ENCODE results near the gene SAA1. TPM values are rescaled to one million over a fixed set of nuclear protein-coding genes. Genes with fewer than 3 reads are reported as not detected.
"Not testable (repeated sequence)": the region's sequence is repeated elsewhere in the genome, so short reads cannot be mapped to it uniquely, and the experiment has no call there.

SAA1 gene
- total RNA-seq, 2 donors from 2014 or later: not detected

GRCh38 chr11:18245396-18245795 lies 20.7 kb upstream of the SAA1 start:
- H3K4me1 Mint-ChIP-seq (ENCODE audit: low read depth in 2 of 2): peaks cover 2 to 19% of the 10 kb centered on the region in 2 donors
- H3K36me3 Mint-ChIP-seq: no peaks in the 10 kb centered on the region
- H3K4me3 Mint-ChIP-seq: no peak overlapping the region
- H3K27ac Mint-ChIP-seq: no peak overlapping the region
- DNase-seq (ENCODE audit: low spot score) (no peak), ATAC-seq (no peak)
- no peaks in the 10 kb centered on the region for H3K9me3 Mint-ChIP-seq
- H3K27me3 Mint-ChIP-seq: peaks cover 7 to 20% of the 10 kb centered on the region in 2 donors

GRCh38 chr11:18246379-18247190 lies 19.5 kb upstream of the SAA1 start:
- not testable (repeated sequence) for H3K36me3 Mint-ChIP-seq; H3K9me3 Mint-ChIP-seq; DNase-seq (ENCODE audit: low spot score); H3K27me3 Mint-ChIP-seq
- H3K4me1 Mint-ChIP-seq (ENCODE audit: low read depth in 2 of 2): peaks cover 2 to 19% of the 10 kb centered on the region in 2 donors
- peak overlapping the region; percentile 69 to 75 for H3K27ac Mint-ChIP-seq
- H3K4me3 Mint-ChIP-seq: peak overlapping the region; percentile 79
- peak; percentile 65 to 75 for ATAC-seq

GRCh38 chr11:18247191-18247581 lies 18.9 kb upstream of the SAA1 start:
- Mint-ChIP-seq H3K4me1 (ENCODE audit: low read depth in 2 of 2) (peaks cover 2 to 19% of the 10 kb centered on the region in 2 donors), H3K27ac (peak overlapping the region; percentile 69 to 75), H3K4me3 (peak overlapping the region; percentile 79)
- H3K27me3 Mint-ChIP-seq; ATAC-seq; H3K36me3 Mint-ChIP-seq; H3K9me3 Mint-ChIP-seq; DNase-seq (ENCODE audit: low spot score): not testable (repeated sequence)

- ATAC-seq: no peak
- Mint-ChIP-seq H3K27ac (no peak within 1 kb of the TSS), H3K9me3 (no peaks in the 10 kb centered on the region), H3K36me3 (no peaks in the 10 kb centered on the region), H3K4me1 (ENCODE audit: low read depth in 2 of 2) (peaks cover 2 to 18% of the 10 kb centered on the region in 2 donors), H3K27me3 (peaks cover 0 to 4% of the 10 kb centered on the region in 2 donors), H3K4me3 (no peak within 1 kb of the TSS)
- no peak for DNase-seq (ENCODE audit: low spot score)
These were observed 17.5 kb upstream of the SAA1 start, which contains the start of gene SAA2 for GRCh38 chr11:18248561-18248960. Gene SAA2 (minus strand): TSS chr11:18248668. CDS start chr11:18248011, 657 bp downstream.

- no peak for ATAC-seq
These were observed 12.8 kb upstream of the SAA1 start for GRCh38 chr11:18253233-18253632.

GRCh38 chr11:18253778-18254338 lies 12.2 kb upstream of the SAA1 start:
- no peak for ATAC-seq
- H3K4me1 Mint-ChIP-seq (ENCODE audit: low read depth in 2 of 2): no peaks in the 10 kb centered on the region
- H3K27ac Mint-ChIP-seq: no peak overlapping the region
- no peak overlapping the region for H3K4me3 Mint-ChIP-seq
- no peak for DNase-seq (ENCODE audit: low spot score)
- H3K27me3 Mint-ChIP-seq: peaks cover 0 to 4% of the 10 kb centered on the region in 2 donors
- no peaks in the 10 kb centered on the region for H3K9me3 Mint-ChIP-seq
- no peaks in the 10 kb centered on the region for H3K36me3 Mint-ChIP-seq

More at GRCh38 chr11:18253233-18253632, 12.8 kb upstream of the SAA1 start:
- Mint-ChIP-seq H3K4me3 (no peak overlapping the region), H3K27ac (no peak overlapping the region), H3K4me1 (ENCODE audit: low read depth in 2 of 2) (no peaks in the 10 kb centered on the region), H3K27me3 (peaks cover 0 to 4% of the 10 kb centered on the region in 2 donors), H3K36me3 (no peaks in the 10 kb centered on the region), H3K9me3 (no peaks in the 10 kb centered on the region)
- no peak for DNase-seq (ENCODE audit: low spot score)

GRCh38 chr11:18254781-18255361 lies 11.2 kb upstream of the SAA1 start:
- H3K4me3 Mint-ChIP-seq: no peak overlapping the region
- H3K9me3 Mint-ChIP-seq: no peaks in the 10 kb centered on the region
- no peaks in the 10 kb centered on the region for H3K4me1 Mint-ChIP-seq (ENCODE audit: low read depth in 2 of 2)
- H3K36me3 Mint-ChIP-seq: no peaks in the 10 kb centered on the region
- H3K27me3 Mint-ChIP-seq: peaks cover 0 to 4% of the 10 kb centered on the region in 2 donors
- no peak overlapping the region for H3K27ac Mint-ChIP-seq
- ATAC-seq (peak in 1 of 2 donors; percentile 56), DNase-seq (ENCODE audit: low spot score) (no peak)

- Mint-ChIP-seq H3K36me3 (no peaks in the 10 kb centered on the region), H3K4me3 (no peak overlapping the region), H3K27me3 (peaks cover 0 to 8% of the 10 kb centered on the region in 2 donors), H3K9me3 (no peaks in the 10 kb centered on the region), H3K27ac (no peak overlapping the region), H3K4me1 (ENCODE audit: low read depth in 2 of 2) (no peaks in the 10 kb centered on the region)
- DNase-seq (ENCODE audit: low spot score) (no peak), ATAC-seq (no peak)
These were observed 6.8 kb upstream of the SAA1 start for GRCh38 chr11:18259259-18259658.

GRCh38 chr11:18261721-18262120 lies 4.3 kb upstream of the SAA1 start:
- DNase-seq (ENCODE audit: low spot score): no peak
- no peak for ATAC-seq
- Mint-ChIP-seq H3K9me3 (no peaks in the 10 kb centered on the region), H3K36me3 (no peaks in the 10 kb centered on the region), H3K27me3 (peaks cover 0 to 5% of the 10 kb centered on the region in 2 donors), H3K4me1 (ENCODE audit: low read depth in 2 of 2) (peaks cover 0 to 6% of the 10 kb centered on the region in 2 donors), H3K27ac (no peak overlapping the region), H3K4me3 (no peak overlapping the region)

GRCh38 chr11:18262681-18263350 lies 3.2 kb upstream of the SAA1 start:
- H3K27me3 Mint-ChIP-seq, ATAC-seq, H3K27ac Mint-ChIP-seq: not testable (repeated sequence)

GRCh38 chr11:18264035-18264434 lies 2.0 kb upstream of the SAA1 start:
- DNase-seq (ENCODE audit: low spot score): no peak
- Mint-ChIP-seq H3K27ac (no peak overlapping the region), H3K36me3 (no peaks in the 10 kb centered on the region), H3K9me3 (no peaks in the 10 kb centered on the region), H3K4me3 (no peak overlapping the region), H3K27me3 (peaks cover 0 to 5% of the 10 kb centered on the region in 2 donors), H3K4me1 (ENCODE audit: low read depth in 2 of 2) (peaks cover 6% of the 10 kb centered on the region in 2 donors)
- ATAC-seq: no peak

More at GRCh38 chr11:18262681-18263350, 3.2 kb upstream of the SAA1 start:
- H3K4me3 Mint-ChIP-seq; DNase-seq (ENCODE audit: low spot score); H3K4me1 Mint-ChIP-seq (ENCODE audit: low read depth in 2 of 2); H3K36me3 Mint-ChIP-seq; H3K9me3 Mint-ChIP-seq: not testable (repeated sequence)

GRCh38 chr11:18264677-18265555 lies 1.1 kb upstream of the SAA1 start:
- H3K9me3 Mint-ChIP-seq: no peaks in the 10 kb centered on the region

More at GRCh38 chr11:18264677-18265555, 1.1 kb upstream of the SAA1 start:
- DNase-seq (ENCODE audit: low spot score) (no peak), ATAC-seq (no peak)
- Mint-ChIP-seq H3K27ac (no peak overlapping the region), H3K36me3 (no peaks in the 10 kb centered on the region), H3K4me1 (ENCODE audit: low read depth in 2 of 2) (peaks cover 6% of the 10 kb centered on the region in 2 donors), H3K4me3 (no peak overlapping the region), H3K27me3 (peaks cover 0 to 5% of the 10 kb centered on the region in 2 donors)
